CD14-positive monocyte (primary cell): ENCODE results near the gene VAT1L. TPM values are rescaled to one million over a fixed set of nuclear protein-coding genes. Genes with fewer than 3 reads are reported as not detected.

Source experiments
- DNase-seq, 3 donors: peaks; one replicate each; pipeline ENCODE4 v3.0.0-alpha.2; 2011 to 2022
- H2AFZ ChIP-seq: 2 replicates; pipeline ENCODE4 v1.6.0; 2012; ENCODE audit warnings: mild to moderate bottlenecking, low read depth, low read length, inconsistent platforms; ENCODE audit not compliant: insufficient read depth, poor library complexity, severe bottlenecking
- H3K27ac ChIP-seq, 2 donors: 1 replicate in 1 of 2; 2 replicates in 1 of 2; pipeline ENCODE4 v1.5.1; 2012 to 2013; ENCODE audit warnings: low read length in 2 of 2, control low read depth in 1 of 2, inconsistent platforms in 1 of 2, low read depth in 1 of 2, mild to moderate bottlenecking in 1 of 2
- H3K27me3 ChIP-seq, 2 donors: one replicate each; pipeline versions ENCODE4 v1.6.0 to v1.6.1; 2011 to 2013; ENCODE audit warnings: low read length in 2 of 2; ENCODE audit not compliant: control insufficient read depth in 2 of 2, insufficient read depth in 2 of 2
- H3K36me3 ChIP-seq, 2 donors: replicated peaks in 1 of 2; 1 replicate in 1 of 2; 2 replicates in 1 of 2; pipeline versions ENCODE4 v1.5.1 to v1.6.1; 2012 to 2013; ENCODE audit warnings: low read length in 2 of 2, control low read depth in 1 of 2, inconsistent platforms in 1 of 2, mild to moderate bottlenecking in 1 of 2; ENCODE audit not compliant: insufficient read depth in 2 of 2, control insufficient read depth in 1 of 2
- H3K4me1 ChIP-seq, 2 donors: 1 replicate in 1 of 2; 2 replicates in 1 of 2; pipeline versions ENCODE4 v1.5.1 to v1.6.1; 2012 to 2013; ENCODE audit warnings: low read length in 2 of 2, control low read depth in 1 of 2, inconsistent platforms in 1 of 2, mild to moderate bottlenecking in 1 of 2, moderate library complexity in 1 of 2; ENCODE audit not compliant: insufficient read depth in 2 of 2, control insufficient read depth in 1 of 2
- H3K4me2 ChIP-seq: replicated peaks from 2 replicates; pipeline ENCODE3; 2012; ENCODE audit warnings: low read length, moderate library complexity, mild to moderate bottlenecking; ENCODE audit not compliant: poor library complexity, severe bottlenecking; ENCODE audit errors: extremely low read depth
- H3K4me3 ChIP-seq, 3 experiments: fragments of 200-600 bp in 1 of 3; sonication (generic) in 1 of 3; replicated peaks in 1 of 3; 1 replicate in 2 of 3; 2 replicates in 1 of 3; pipeline ENCODE4 v1.5.1; 2011 to 2013; ENCODE audit warnings: low read length in 3 of 3, mild to moderate bottlenecking in 3 of 3, control low read depth in 2 of 3, low read depth in 2 of 3, inconsistent platforms in 1 of 3, moderate library complexity in 1 of 3
- H3K79me2 ChIP-seq: 2 replicates; pipeline ENCODE4 v1.6.0; 2012; ENCODE audit warnings: mild to moderate bottlenecking, control low read depth, inconsistent platforms, low read length, moderate library complexity; ENCODE audit not compliant: insufficient read depth
- H3K9ac ChIP-seq: 2 replicates; pipeline ENCODE4 v1.6.0; 2017; ENCODE audit warnings: low read length, mild to moderate bottlenecking; ENCODE audit not compliant: insufficient read depth, poor library complexity, severe bottlenecking
- H3K9me3 ChIP-seq, 2 donors: replicated peaks in 1 of 2; 1 replicate in 1 of 2; 2 replicates in 1 of 2; pipeline versions ENCODE4 v1.5.1 to v1.6.1; 2012 to 2013; ENCODE audit warnings: low read length in 2 of 2, control low read depth in 1 of 2; ENCODE audit not compliant: control insufficient read depth in 1 of 2, insufficient read depth in 1 of 2
- H4K20me1 ChIP-seq: 2 replicates; pipeline ENCODE4 v1.6.0; 2012; ENCODE audit warnings: mild to moderate bottlenecking, low read length, control low read depth, moderate library complexity; ENCODE audit not compliant: insufficient read depth
- H3K27ac Mint-ChIP-seq, 7 donors: one replicate each; pipeline ENCODE4 v1.8.0; 2020; ENCODE audit warnings: mild to moderate bottlenecking in 7 of 7, mixed read lengths in 7 of 7, moderate library complexity in 6 of 7, inconsistent platforms in 2 of 7
- H3K27me3 Mint-ChIP-seq, 3 donors: one replicate each; pipeline ENCODE4 v1.8.0; 2021 to 2022; ENCODE audit warnings: low read depth in 3 of 3, mild to moderate bottlenecking in 3 of 3, mixed read lengths in 3 of 3, moderate library complexity in 3 of 3, inconsistent platforms in 1 of 3
- H3K36me3 Mint-ChIP-seq, 2 donors: one replicate each; pipeline ENCODE4 v1.8.0; 2020; ENCODE audit warnings: mixed read lengths in 2 of 2, inconsistent platforms in 1 of 2, mild to moderate bottlenecking in 1 of 2
- H3K4me1 Mint-ChIP-seq: one replicate; pipeline ENCODE4 v1.8.0; 2020; ENCODE audit warnings: mild to moderate bottlenecking, mixed read lengths
- H3K4me3 Mint-ChIP-seq, 2 donors: one replicate each; pipeline ENCODE4 v1.8.0; 2020; ENCODE audit warnings: mild to moderate bottlenecking in 2 of 2, mixed read lengths in 2 of 2, moderate library complexity in 1 of 2
- H3K9me3 Mint-ChIP-seq, 7 donors: one replicate each; pipeline ENCODE4 v1.8.0; 2020 to 2022; ENCODE audit warnings: mixed read lengths in 7 of 7, mild to moderate bottlenecking in 6 of 7, moderate library complexity in 6 of 7, inconsistent platforms in 2 of 7
- WGBS: methylation state at CpG from one replicate; pipeline ENCODE4 v1.1.5; 2013; ENCODE audit warnings: missing lambda C conversion rate; ENCODE audit not compliant: insufficient coverage; 5-methylcytosine and 5-hydroxymethylcytosine counted together
- intact Hi-C, 2 donors: fragments of 100-400 bp; cut with micrococcal nuclease; formaldehyde crosslinking; loops; one replicate each; pipeline versions ENCODE4 v1.15.0 to v1.15.1; 2023
- polyA plus RNA-seq, 3 donors: library from polyadenylated mRNA; depleted of rRNA in 1 of 3; unstranded in 2 of 3; stranded (reverse) in 1 of 3; fragments of 300-500 nt in 2 of 3; fragments of >200 nt in 1 of 3; fragmentation: Illumina TruSeq in 2 of 3; gene quantifications; 1 replicate in 2 of 3; 2 replicates in 1 of 3; pipeline ENCODE4 v1.2.3, GENCODE V29; 2012 to 2021
- TF ChIP-seq, protein P1 (sequence below): fragments of 200-600 bp; IDR thresholded peaks from one replicate; pipeline ENCODE4 v1.8.0; 2022; ENCODE audit warnings: antibody characterized with exemption, mild to moderate bottlenecking

Gene VAT1L
- polyA plus RNA-seq, 3 donors = not detected

DNA sequence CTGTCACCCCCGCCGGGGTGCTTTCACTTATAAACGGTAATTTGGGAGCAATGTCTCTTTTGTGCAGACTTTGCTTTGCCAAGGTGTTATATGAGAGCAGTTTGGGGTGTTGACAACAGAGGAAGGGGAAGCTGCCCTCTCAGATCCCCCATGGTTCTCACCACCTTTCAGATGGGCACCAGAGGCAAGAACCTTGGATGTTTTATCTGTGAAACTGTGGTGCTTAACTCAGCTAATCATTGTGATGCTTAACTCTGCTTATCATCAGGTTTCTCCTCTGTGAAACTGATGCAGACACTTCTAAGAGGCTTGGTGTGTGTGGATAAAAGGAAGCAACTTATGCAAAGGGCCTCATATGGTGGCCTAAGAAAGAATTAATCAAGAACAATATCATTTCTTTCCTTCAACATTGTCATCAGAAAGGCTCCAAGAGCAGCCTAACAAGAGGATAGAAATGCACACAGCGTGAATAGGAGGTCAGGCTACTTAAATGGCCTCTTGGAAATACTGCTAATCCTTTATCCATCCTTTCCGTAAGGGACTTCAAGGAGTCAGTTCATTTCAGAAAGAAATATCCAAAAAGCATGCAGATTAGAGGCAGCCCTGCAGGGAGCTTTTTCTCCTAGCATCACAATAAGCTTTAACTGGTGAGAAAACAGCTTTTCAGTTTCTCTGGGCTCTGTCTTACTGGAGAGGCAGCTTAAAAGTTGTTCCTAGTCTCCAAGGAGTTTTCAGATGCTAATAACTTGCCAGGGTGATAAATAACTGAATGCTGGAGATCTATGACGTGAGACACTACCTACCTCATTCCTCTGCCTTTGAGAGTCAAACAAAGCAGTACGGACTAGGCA is 178.9 kb downstream of the VAT1L start:
- Histone ChIP-seq H3K36me3 (no peaks in the 10 kb centered on the region), H3K9me3 (no peaks in the 10 kb centered on the region), H3K4me1 (no peaks in the 10 kb centered on the region), H3K27me3 (peaks cover 0 to 8% of the 10 kb centered on the region in 2 donors), H3K27ac (no peak overlapping the region), H4K20me1 (no peaks in the 10 kb centered on the region), H3K4me2 (no peak overlapping the region), H3K4me3 (no peak overlapping the region), H3K79me2 (no peaks in the 10 kb centered on the region), H2AFZ (no peak overlapping the region), H3K9ac (no peak overlapping the region)
- H3K4me3 Mint-ChIP-seq = no peak overlapping the region
- 100% methylated on average over 1 of the region's 7 CpGs for WGBS
- intact Hi-C loops = no loop called here
- peaks cover 0 to 5% (median 1%) of the 10 kb centered on the region in 7 donors for H3K9me3 Mint-ChIP-seq
- H3K4me1 Mint-ChIP-seq = no peaks in the 10 kb centered on the region
- H3K27ac Mint-ChIP-seq = no peak overlapping the region
- peaks cover 2 to 26% (median 17%) of the 10 kb centered on the region in 3 donors for H3K27me3 Mint-ChIP-seq
- no peak for DNase-seq
- TF ChIP-seq, protein P1, sequence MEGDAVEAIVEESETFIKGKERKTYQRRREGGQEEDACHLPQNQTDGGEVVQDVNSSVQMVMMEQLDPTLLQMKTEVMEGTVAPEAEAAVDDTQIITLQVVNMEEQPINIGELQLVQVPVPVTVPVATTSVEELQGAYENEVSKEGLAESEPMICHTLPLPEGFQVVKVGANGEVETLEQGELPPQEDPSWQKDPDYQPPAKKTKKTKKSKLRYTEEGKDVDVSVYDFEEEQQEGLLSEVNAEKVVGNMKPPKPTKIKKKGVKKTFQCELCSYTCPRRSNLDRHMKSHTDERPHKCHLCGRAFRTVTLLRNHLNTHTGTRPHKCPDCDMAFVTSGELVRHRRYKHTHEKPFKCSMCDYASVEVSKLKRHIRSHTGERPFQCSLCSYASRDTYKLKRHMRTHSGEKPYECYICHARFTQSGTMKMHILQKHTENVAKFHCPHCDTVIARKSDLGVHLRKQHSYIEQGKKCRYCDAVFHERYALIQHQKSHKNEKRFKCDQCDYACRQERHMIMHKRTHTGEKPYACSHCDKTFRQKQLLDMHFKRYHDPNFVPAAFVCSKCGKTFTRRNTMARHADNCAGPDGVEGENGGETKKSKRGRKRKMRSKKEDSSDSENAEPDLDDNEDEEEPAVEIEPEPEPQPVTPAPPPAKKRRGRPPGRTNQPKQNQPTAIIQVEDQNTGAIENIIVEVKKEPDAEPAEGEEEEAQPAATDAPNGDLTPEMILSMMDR = no peak
- H3K36me3 Mint-ChIP-seq = no peaks in the 10 kb centered on the region

DNA sequence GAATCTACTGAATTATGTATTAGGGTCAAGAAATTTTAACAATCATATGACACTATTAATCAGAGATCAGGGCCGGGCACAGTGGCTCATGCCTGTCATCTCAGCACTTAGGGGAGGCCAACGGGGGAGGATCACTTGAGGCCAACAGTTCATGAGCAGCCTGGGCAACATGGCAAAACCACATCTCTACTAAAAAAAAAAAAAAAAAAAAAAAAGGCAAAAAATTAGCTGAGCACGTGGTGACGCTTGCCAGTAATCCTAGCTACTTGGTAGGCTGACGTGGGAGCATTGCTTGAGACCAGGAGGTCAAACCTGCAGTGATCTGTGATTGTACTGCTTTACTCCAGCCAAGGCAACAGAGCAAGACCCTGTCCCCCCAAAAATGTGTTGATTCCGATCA is 181.5 kb downstream of the VAT1L start:
- H3K9me3 Mint-ChIP-seq = no peaks in the 10 kb centered on the region
- no peak for DNase-seq
- TF ChIP-seq, protein P1 = no peak
- no peaks in the 10 kb centered on the region for H3K4me1 ChIP-seq
- no peak overlapping the region for H2AFZ ChIP-seq
- no peaks in the 10 kb centered on the region for H3K36me3 ChIP-seq
- 85% methylated on average over 3 of the region's 6 CpGs for WGBS
- H3K27ac Mint-ChIP-seq = no peak overlapping the region
- intact Hi-C loops = loop anchor here in 1 of 2 donors (2.0 kb wide), 1 partner anchor 293 kb away; no protein-coding TSS in a partner anchor
- H3K9ac ChIP-seq = no peak overlapping the region
- no peak overlapping the region for H3K4me2 ChIP-seq
- H3K27me3 Mint-ChIP-seq = peaks cover 2 to 9% (median 6%) of the 10 kb centered on the region in 3 donors
- H3K27me3 ChIP-seq = peaks cover 0 to 2% of the 10 kb centered on the region in 2 donors
- H3K27ac ChIP-seq = no peak overlapping the region
- no peaks in the 10 kb centered on the region for H3K9me3 ChIP-seq
- no peaks in the 10 kb centered on the region for H4K20me1 ChIP-seq
- H3K4me3 Mint-ChIP-seq = no peak overlapping the region
- H3K4me3 ChIP-seq = no peak overlapping the region
- no peaks in the 10 kb centered on the region for H3K79me2 ChIP-seq
- H3K36me3 Mint-ChIP-seq = no peaks in the 10 kb centered on the region
- no peaks in the 10 kb centered on the region for H3K4me1 Mint-ChIP-seq
